HEK293 (cell line): ENCODE results near the gene TDRD9.

ENCODE experiments used
- CTCF ChIA-PET: fragments of 350-600 bp; formaldehyde crosslinking; extraction: SDS; loops from one replicate; lab custom pipeline; 2021; ENCODE audit warnings: antibody characterized with exemption; lab: Yijun Ruan, JAX
- POLR2A ChIA-PET: fragments of 300-600 bp; formaldehyde crosslinking; extraction: SDS; loops from one replicate; lab custom pipeline; 2020; ENCODE audit warnings: antibody characterized with exemption, inconsistent platforms; lab: Yijun Ruan, JAX
- H3K27ac ChIP-seq: fragments of 200-500 bp; sonication (Bioruptor generic); 2 replicates; pipeline ENCODE4 v1.5.1; 2014; ENCODE audit warnings: low read depth, low read length, control low read depth, inconsistent platforms; ENCODE audit errors: extremely low read depth
- H3K36me3 ChIP-seq, 2 experiments: fragments of 200-500 bp in 1 of 2; sonication (Bioruptor generic) in 1 of 2; 1 replicate in 1 of 2; 2 replicates in 1 of 2; pipeline ENCODE4 v1.5.1; 2014 to 2017; ENCODE audit warnings: inconsistent platforms in 2 of 2, low read length in 2 of 2; ENCODE audit not compliant: control insufficient read depth in 2 of 2, insufficient read depth in 1 of 2
- H3K4me1 ChIP-seq: fragments of 200-500 bp; sonication (Bioruptor generic); 2 replicates; pipeline ENCODE4 v1.5.1; 2014; ENCODE audit warnings: mild to moderate bottlenecking, low read length, inconsistent platforms; ENCODE audit not compliant: control insufficient read depth, insufficient read depth
- H3K4me3 ChIP-seq: 2 replicates; pipeline ENCODE4 v1.5.1; 2011; ENCODE audit warnings: low read depth, mild to moderate bottlenecking, control low read depth, low read length, moderate library complexity
- H3K9me3 ChIP-seq: fragments of 200-500 bp; sonication (Bioruptor generic); 2 replicates; pipeline ENCODE4 v1.5.1; 2014; ENCODE audit warnings: low read depth, low read length, inconsistent platforms; ENCODE audit not compliant: control insufficient read depth, insufficient read depth
- ZFP41 ChIP-seq: fragments of 450-650 bp; formaldehyde crosslinking; IDR thresholded peaks from 2 replicates; pipeline ENCODE4 v1.5.1; 2016; ENCODE audit warnings: missing biosample characterization, missing genetic modification characterization, borderline replicate concordance
- ZNF600 ChIP-seq: fragments of 450-650 bp; formaldehyde crosslinking; IDR thresholded peaks from 2 replicates; pipeline ENCODE4 v1.5.1; 2016; ENCODE audit warnings: missing biosample characterization, missing genetic modification characterization
- ZNF768 ChIP-seq: fragments of 450-650 bp; formaldehyde crosslinking; IDR thresholded peaks from 2 replicates; pipeline ENCODE4 v1.5.1; 2018; ENCODE audit warnings: missing biosample characterization, mild to moderate bottlenecking, missing genetic modification characterization
- TF ChIP-seq, protein P1 (sequence below): fragments of 450-650 bp; formaldehyde crosslinking; IDR thresholded peaks from 2 replicates; pipeline ENCODE4 v1.5.1; 2016; ENCODE audit warnings: missing biosample characterization, missing genetic modification characterization, borderline replicate concordance
- TF ChIP-seq, protein P2 (sequence below): fragments of 450-650 bp; formaldehyde crosslinking; IDR thresholded peaks from 2 replicates; pipeline ENCODE4 v1.5.1; 2017; ENCODE audit warnings: missing biosample characterization, mild to moderate bottlenecking, missing genetic modification characterization, moderate library complexity
- TF ChIP-seq, protein P3 (sequence below): fragments of 450-650 bp; formaldehyde crosslinking; IDR thresholded peaks from 2 replicates; pipeline ENCODE4 v1.5.1; 2016; ENCODE audit warnings: missing biosample characterization, missing genetic modification characterization
- TF ChIP-seq, protein P4 (sequence below): IDR thresholded peaks from 2 replicates; pipeline ENCODE4 v1.6.1; 2011; ENCODE audit warnings: mild to moderate bottlenecking, low read depth, low read length, borderline replicate concordance
- TF ChIP-seq, protein P5 (sequence below): fragments of 450-650 bp; formaldehyde crosslinking; IDR thresholded peaks from 2 replicates; pipeline ENCODE4; 2016; ENCODE audit warnings: missing biosample characterization, missing genetic modification characterization

The TDRD9 gene

DNA sequence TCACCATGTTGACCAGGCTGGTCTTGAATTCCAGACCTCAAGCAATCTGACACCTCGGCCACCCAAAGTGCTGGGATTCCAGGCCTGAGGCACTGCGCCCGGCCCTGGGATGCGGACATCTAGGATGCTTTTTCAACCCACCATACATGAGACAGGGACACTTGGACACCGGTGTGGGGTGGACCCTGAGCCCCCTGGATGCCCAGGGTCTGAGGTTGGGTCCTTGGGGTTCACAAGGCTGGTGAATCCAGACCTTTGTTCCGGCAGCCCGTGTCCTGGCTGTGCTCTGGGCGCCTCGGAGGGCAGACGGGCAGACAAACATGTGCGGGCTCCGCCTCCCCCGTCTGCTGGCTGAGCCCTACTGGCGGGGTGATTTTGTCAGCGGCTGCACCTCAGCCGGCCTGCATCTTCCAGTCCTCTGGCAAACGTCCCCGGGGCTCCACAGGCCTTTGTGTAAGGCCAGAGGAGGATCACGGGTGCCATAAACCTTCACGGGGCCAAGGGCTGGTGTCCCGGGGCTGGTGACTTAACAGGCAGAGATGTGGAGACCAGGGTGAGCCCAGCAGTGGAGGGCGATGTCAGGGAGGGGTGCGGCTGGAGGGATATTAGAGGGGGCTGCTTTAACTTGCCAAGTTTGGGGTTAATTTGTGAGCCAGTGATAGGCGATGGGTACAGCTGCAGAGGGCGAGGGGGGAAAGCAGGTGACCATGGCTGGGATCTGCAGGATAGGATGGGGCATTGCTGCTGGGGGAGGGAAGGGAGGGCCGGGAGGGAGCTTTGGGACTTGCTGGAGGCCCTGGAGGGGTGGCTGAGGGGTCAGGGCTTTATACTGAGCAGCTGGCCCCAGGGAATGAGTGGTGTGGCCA, 163.0 kb downstream of the TDRD9 start:
- Histone ChIP-seq H3K27ac (no peak overlapping the region), H3K9me3 (no peaks in the 10 kb centered on the region), H3K4me3 (no peak overlapping the region), H3K4me1 (no peaks in the 10 kb centered on the region), H3K36me3 (no peaks in the 10 kb centered on the region)
- TF ChIP-seq, protein P1, sequence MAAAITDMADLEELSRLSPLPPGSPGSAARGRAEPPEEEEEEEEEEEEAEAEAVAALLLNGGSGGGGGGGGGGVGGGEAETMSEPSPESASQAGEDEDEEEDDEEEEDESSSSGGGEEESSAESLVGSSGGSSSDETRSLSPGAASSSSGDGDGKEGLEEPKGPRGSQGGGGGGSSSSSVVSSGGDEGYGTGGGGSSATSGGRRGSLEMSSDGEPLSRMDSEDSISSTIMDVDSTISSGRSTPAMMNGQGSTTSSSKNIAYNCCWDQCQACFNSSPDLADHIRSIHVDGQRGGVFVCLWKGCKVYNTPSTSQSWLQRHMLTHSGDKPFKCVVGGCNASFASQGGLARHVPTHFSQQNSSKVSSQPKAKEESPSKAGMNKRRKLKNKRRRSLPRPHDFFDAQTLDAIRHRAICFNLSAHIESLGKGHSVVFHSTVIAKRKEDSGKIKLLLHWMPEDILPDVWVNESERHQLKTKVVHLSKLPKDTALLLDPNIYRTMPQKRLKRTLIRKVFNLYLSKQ (tag by site-specific recombination), result no peak
- TF ChIP-seq, protein P2, sequence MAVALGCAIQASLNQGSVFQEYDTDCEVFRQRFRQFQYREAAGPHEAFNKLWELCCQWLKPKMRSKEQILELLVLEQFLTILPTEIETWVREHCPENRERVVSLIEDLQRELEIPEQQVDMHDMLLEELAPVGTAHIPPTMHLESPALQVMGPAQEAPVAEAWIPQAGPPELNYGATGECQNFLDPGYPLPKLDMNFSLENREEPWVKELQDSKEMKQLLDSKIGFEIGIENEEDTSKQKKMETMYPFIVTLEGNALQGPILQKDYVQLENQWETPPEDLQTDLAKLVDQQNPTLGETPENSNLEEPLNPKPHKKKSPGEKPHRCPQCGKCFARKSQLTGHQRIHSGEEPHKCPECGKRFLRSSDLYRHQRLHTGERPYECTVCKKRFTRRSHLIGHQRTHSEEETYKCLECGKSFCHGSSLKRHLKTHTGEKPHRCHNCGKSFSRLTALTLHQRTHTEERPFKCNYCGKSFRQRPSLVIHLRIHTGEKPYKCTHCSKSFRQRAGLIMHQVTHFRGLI, result peak; percentile 63; the same call in 1 of the 2 replicates
- TF ChIP-seq ZNF600, result no peak
- POLR2A ChIA-PET, result no interaction called here
- CTCF ChIA-PET, result interaction anchor here (0.6 to 1.2 kb wide), 2 partner anchors 14 to 27 kb away, joined by 3 to 6 read pairs; no protein-coding TSS in a partner anchor

DNA sequence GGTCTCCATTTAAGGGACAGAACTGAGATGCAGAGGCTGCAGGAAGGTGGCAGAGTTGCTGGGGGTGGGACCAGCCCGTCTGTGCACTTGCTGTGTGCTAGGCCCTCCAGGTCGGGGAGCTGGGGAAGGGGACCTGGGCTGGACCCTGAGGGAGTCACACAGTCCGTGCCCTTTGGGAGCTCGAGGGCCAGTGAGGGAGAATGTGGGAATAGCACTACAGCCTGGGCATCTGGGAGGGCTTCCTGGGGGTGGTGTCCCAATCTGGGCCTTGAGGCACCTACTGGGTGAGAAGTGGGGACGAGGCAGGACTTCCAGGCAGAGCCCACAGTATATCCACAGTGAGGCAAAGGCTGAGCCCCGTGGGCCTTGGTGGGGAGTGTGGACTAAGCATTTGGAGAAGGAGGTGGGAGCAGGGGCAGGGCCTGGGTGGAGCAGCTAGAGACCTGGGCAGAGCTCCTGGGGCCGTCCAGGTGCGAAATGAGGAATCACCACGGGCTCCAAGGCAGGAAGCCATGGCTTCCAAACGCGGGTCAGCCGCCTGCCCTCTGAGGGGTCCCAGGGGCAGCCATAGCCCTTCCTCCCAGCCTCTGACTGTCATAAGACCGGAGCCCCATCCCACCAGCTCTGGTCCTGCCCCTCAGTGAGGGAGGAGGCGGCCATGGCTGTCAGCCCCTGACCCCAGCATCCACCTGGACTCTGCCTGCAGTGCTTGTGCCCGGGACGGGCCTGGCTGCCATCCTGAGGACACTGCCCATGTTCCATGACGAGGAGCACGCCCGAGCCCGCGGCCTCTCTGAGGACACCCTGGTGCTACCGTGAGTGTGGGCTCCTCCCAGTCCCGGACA, 163.9 kb downstream of the TDRD9 start:
- no peaks in the 10 kb centered on the region for H3K4me1 ChIP-seq
- H3K9me3 ChIP-seq, result no peaks in the 10 kb centered on the region
- CTCF ChIA-PET, result interaction anchor here (1.2 kb wide), 1 partner anchor 15 kb away, joined by 6 read pairs; no protein-coding TSS in a partner anchor
- H3K36me3 ChIP-seq, result no peaks in the 10 kb centered on the region
- POLR2A ChIA-PET, result no interaction called here
- TF ChIP-seq, protein P3, sequence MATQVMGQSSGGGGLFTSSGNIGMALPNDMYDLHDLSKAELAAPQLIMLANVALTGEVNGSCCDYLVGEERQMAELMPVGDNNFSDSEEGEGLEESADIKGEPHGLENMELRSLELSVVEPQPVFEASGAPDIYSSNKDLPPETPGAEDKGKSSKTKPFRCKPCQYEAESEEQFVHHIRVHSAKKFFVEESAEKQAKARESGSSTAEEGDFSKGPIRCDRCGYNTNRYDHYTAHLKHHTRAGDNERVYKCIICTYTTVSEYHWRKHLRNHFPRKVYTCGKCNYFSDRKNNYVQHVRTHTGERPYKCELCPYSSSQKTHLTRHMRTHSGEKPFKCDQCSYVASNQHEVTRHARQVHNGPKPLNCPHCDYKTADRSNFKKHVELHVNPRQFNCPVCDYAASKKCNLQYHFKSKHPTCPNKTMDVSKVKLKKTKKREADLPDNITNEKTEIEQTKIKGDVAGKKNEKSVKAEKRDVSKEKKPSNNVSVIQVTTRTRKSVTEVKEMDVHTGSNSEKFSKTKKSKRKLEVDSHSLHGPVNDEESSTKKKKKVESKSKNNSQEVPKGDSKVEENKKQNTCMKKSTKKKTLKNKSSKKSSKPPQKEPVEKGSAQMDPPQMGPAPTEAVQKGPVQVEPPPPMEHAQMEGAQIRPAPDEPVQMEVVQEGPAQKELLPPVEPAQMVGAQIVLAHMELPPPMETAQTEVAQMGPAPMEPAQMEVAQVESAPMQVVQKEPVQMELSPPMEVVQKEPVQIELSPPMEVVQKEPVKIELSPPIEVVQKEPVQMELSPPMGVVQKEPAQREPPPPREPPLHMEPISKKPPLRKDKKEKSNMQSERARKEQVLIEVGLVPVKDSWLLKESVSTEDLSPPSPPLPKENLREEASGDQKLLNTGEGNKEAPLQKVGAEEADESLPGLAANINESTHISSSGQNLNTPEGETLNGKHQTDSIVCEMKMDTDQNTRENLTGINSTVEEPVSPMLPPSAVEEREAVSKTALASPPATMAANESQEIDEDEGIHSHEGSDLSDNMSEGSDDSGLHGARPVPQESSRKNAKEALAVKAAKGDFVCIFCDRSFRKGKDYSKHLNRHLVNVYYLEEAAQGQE (tag by site-specific recombination), result no peak
- TF ChIP-seq ZFP41 (tag by site-specific recombination) (no peak), ZNF768 (no peak)
- TF ChIP-seq, protein P4, sequence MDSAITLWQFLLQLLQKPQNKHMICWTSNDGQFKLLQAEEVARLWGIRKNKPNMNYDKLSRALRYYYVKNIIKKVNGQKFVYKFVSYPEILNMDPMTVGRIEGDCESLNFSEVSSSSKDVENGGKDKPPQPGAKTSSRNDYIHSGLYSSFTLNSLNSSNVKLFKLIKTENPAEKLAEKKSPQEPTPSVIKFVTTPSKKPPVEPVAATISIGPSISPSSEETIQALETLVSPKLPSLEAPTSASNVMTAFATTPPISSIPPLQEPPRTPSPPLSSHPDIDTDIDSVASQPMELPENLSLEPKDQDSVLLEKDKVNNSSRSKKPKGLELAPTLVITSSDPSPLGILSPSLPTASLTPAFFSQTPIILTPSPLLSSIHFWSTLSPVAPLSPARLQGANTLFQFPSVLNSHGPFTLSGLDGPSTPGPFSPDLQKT, result no peak
- TF ChIP-seq, protein P5, sequence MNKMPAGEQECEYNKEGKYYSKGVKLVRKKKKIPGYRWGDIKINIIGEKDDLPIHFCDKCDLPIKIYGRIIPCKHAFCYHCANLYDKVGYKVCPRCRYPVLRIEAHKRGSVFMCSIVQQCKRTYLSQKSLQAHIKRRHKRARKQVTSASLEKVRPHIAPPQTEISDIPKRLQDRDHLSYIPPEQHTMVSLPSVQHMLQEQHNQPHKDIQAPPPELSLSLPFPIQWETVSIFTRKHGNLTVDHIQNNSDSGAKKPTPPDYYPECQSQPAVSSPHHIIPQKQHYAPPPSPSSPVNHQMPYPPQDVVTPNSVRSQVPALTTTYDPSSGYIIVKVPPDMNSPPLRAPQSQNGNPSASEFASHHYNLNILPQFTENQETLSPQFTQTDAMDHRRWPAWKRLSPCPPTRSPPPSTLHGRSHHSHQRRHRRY (tag by site-specific recombination), result no peak
- H3K27ac ChIP-seq, result no peak overlapping the region
- no peak overlapping the region for H3K4me3 ChIP-seq
